Neural cell (in vitro differentiated cells): ENCODE data around the gene HAGHL. TPM values are rescaled to one million over a fixed set of nuclear protein-coding genes. Genes with fewer than 3 reads are reported as not detected.

Source experiments
- H2AFZ ChIP-seq: fragments of 200-600, 300-800 bp; sonication (generic), shearing (Covaris generic); 2 replicates; pipeline ENCODE4 v1.6.0; 2014; ENCODE audit warnings: low read depth, mild to moderate bottlenecking, antibody characterized with exemption, low read length, moderate library complexity
- H3F3A ChIP-seq: fragments of 200-600 bp; shearing (Covaris generic); 2 replicates; pipeline ENCODE4 v1.6.1; 2016; ENCODE audit warnings: mild to moderate bottlenecking, moderate library complexity, mixed read lengths, antibody characterized with exemption, low read length; ENCODE audit not compliant: insufficient read depth, poor library complexity, severe bottlenecking
- H3K27ac ChIP-seq: fragments of 200-600, 300-800 bp; sonication (generic), shearing (Covaris generic); 2 replicates; pipeline ENCODE4 v1.5.1; 2014; ENCODE audit warnings: mild to moderate bottlenecking, low read length, moderate library complexity
- H3K27me3 ChIP-seq: fragments of 300-800, 200-600 bp; sonication (generic), shearing (Covaris generic); 2 replicates; pipeline ENCODE4 v1.6.0; 2014; ENCODE audit warnings: mild to moderate bottlenecking, low read depth, low read length, moderate library complexity; ENCODE audit not compliant: insufficient read depth
- H3K36me3 ChIP-seq: fragments of 300-800, 200-600 bp; sonication (generic), shearing (Covaris generic); 2 replicates; pipeline ENCODE4 v1.5.1; 2014; ENCODE audit warnings: mild to moderate bottlenecking, antibody characterized with exemption, low read length, moderate library complexity; ENCODE audit not compliant: insufficient read depth
- H3K4me2 ChIP-seq: fragments of 300-800, 200-600 bp; sonication (generic), shearing (Covaris generic); 2 replicates; pipeline ENCODE4 v1.6.0; 2014; ENCODE audit warnings: mild to moderate bottlenecking, low read length
- H3K4me3 ChIP-seq: fragments of 300-800, 200-600 bp; sonication (generic), shearing (Covaris generic); 2 replicates; pipeline ENCODE4 v1.5.1; 2014; ENCODE audit warnings: mild to moderate bottlenecking, low read length, moderate library complexity
- H3K79me2 ChIP-seq: fragments of 200-600 bp; shearing (Covaris generic); replicated peaks from 2 replicates; pipeline ENCODE4 v1.6.0; 2014; ENCODE audit warnings: mild to moderate bottlenecking, low read length, moderate library complexity; ENCODE audit not compliant: insufficient read depth
- H3K9ac ChIP-seq: fragments of 300-800, 200-600 bp; sonication (generic), shearing (Covaris generic); 2 replicates; pipeline ENCODE4 v1.6.1; 2016; ENCODE audit warnings: mild to moderate bottlenecking, low read length, mixed read lengths
- H3K9me2 ChIP-seq: fragments of 200-600 bp; shearing (Covaris generic); 2 replicates; pipeline ENCODE4 v1.6.1; 2016; ENCODE audit warnings: mild to moderate bottlenecking, low read length, mixed read lengths; ENCODE audit not compliant: insufficient read depth
- H3K9me3 ChIP-seq: fragments of 200-600, 300-800 bp; sonication (generic), shearing (Covaris generic); 2 replicates; pipeline ENCODE4 v1.6.1; 2016; ENCODE audit warnings: mild to moderate bottlenecking, mixed run types, low read length, moderate library complexity, mixed read lengths
- H4K20me1 ChIP-seq: fragments of 200-600 bp; shearing (Covaris generic); 2 replicates; pipeline ENCODE4 v1.6.1; 2016; ENCODE audit warnings: mild to moderate bottlenecking, mixed run types; ENCODE audit not compliant: insufficient read depth
- CTCF ChIP-seq: fragments of 450-650 bp; IDR thresholded peaks from 2 replicates; pipeline ENCODE4 v1.5.1; 2014; ENCODE audit warnings: antibody characterized with exemption, mild to moderate bottlenecking, moderate library complexity; ENCODE audit not compliant: poor library complexity, severe bottlenecking
- EP300 ChIP-seq: fragments of 450-650 bp; conservative IDR thresholded peaks from 2 replicates; pipeline ENCODE4 v1.6.1; 2014; ENCODE audit warnings: antibody characterized with exemption, mild to moderate bottlenecking, moderate library complexity; ENCODE audit not compliant: poor library complexity, severe bottlenecking
- EZH2 ChIP-seq: fragments of 200-600, 300-800 bp; shearing (Covaris generic), sonication (generic); IDR thresholded peaks from 2 replicates; pipeline ENCODE4 v1.6.1; 2014; ENCODE audit warnings: antibody characterized with exemption, low read length, borderline replicate concordance, mild to moderate bottlenecking; ENCODE audit not compliant: insufficient read depth, poor library complexity, severe bottlenecking
- MXI1 ChIP-seq: fragments of 450-650 bp; conservative IDR thresholded peaks from 2 replicates; pipeline ENCODE4 v1.6.1; 2014; ENCODE audit warnings: antibody characterized with exemption, mild to moderate bottlenecking; ENCODE audit not compliant: poor library complexity, severe bottlenecking
- POLR2AphosphoS5 ChIP-seq: IDR thresholded peaks from 2 replicates; pipeline ENCODE4 v1.6.1; 2012
- RAD21 ChIP-seq: fragments of 450-650 bp; conservative IDR thresholded peaks from 2 replicates; pipeline ENCODE4 v1.6.1; 2014; ENCODE audit warnings: antibody characterized with exemption, mild to moderate bottlenecking, moderate library complexity
- REST ChIP-seq: IDR thresholded peaks from 2 replicates; pipeline ENCODE4 v1.6.1; 2012; ENCODE audit warnings: borderline replicate concordance
- SMC3 ChIP-seq: fragments of 450-650 bp; conservative IDR thresholded peaks from 2 replicates; pipeline ENCODE4 v1.6.1; 2014; ENCODE audit warnings: antibody characterized with exemption, mild to moderate bottlenecking, moderate library complexity; ENCODE audit not compliant: poor library complexity
- TAF1 ChIP-seq: IDR thresholded peaks from 2 replicates; pipeline ENCODE4 v1.6.1; 2012; ENCODE audit warnings: low read depth
- polyA plus RNA-seq: library from polyadenylated mRNA; depleted of rRNA; stranded (reverse); fragments of >200 nt; gene quantifications from 2 replicates; pipeline ENCODE4 v1.2.3, GENCODE V29; 2014

The HAGHL gene
- polyA plus RNA-seq, 1 donor from 2014 or later: 28.3 TPM

- no peaks in the 10 kb centered on the region for H3K27me3 ChIP-seq
- H3K27ac ChIP-seq: peak overlapping the region; percentile 58
- no peaks in the 10 kb centered on the region for H4K20me1 ChIP-seq
- peaks cover 4% of the 10 kb centered on the region for H3F3A ChIP-seq
- no peak overlapping the region for H2AFZ ChIP-seq
- H3K9me3 ChIP-seq: no peaks in the 10 kb centered on the region
- no peaks in the 10 kb centered on the region for H3K9me2 ChIP-seq
- H3K9ac ChIP-seq: peak overlapping the region; percentile 51
- H3K4me2 ChIP-seq: peak overlapping the region; percentile 35
- no peak for TF ChIP-seq TAF1
- TF ChIP-seq RAD21: peak; percentile 22
- no peak for TF ChIP-seq POLR2AphosphoS5
- peak; percentile 55 for TF ChIP-seq CTCF
- peak overlapping the region; percentile 61 for H3K4me3 ChIP-seq
- no peaks in the 10 kb centered on the region for H3K36me3 ChIP-seq
- peaks cover 21% of the 10 kb centered on the region for H3K79me2 ChIP-seq
Observed at GRCh38 chr16:715477-716199, 11.3 kb upstream of the HAGHL start.

GRCh38 chr16:716200-716568, 10.7 kb upstream of the HAGHL start:
- H3K79me2 ChIP-seq: peaks cover 17% of the 10 kb centered on the region
- TF ChIP-seq EP300 (no peak), SMC3 (no peak), EZH2 (no peak), CTCF (no peak), TAF1 (no peak), REST (no peak), RAD21 (no peak), MXI1 (no peak), POLR2AphosphoS5 (no peak)
- no peaks in the 10 kb centered on the region for H3K27me3 ChIP-seq
- H3K4me3 ChIP-seq: peak overlapping the region; percentile 60
- H3K36me3 ChIP-seq: no peaks in the 10 kb centered on the region
- H2AFZ ChIP-seq: no peak overlapping the region
- no peaks in the 10 kb centered on the region for H3K9me2 ChIP-seq
- no peaks in the 10 kb centered on the region for H3K9me3 ChIP-seq
- peak overlapping the region; percentile 58 for H3K27ac ChIP-seq
- H3K9ac ChIP-seq: peak overlapping the region; percentile 51
- H4K20me1 ChIP-seq: no peaks in the 10 kb centered on the region
- H3F3A ChIP-seq: no peaks in the 10 kb centered on the region
- peak overlapping the region; percentile 35 for H3K4me2 ChIP-seq
